Activated naive CD8-positive, alpha-beta T cell treated with anti-CD3 and anti-CD28 coated beads, Interleukin-2, amount 50 U/mL, for 24 hours (primary cell): Measurements from ENCODE around the gene FARP1.

Source experiments
- ATAC-seq: fragments of 150-1000 bp; cut with Tn5 transposase; one replicate; pipeline ENCODE4 v1.10.0; 2021
- DNase-seq: peaks from one replicate; pipeline ENCODE4 v3.0.0; 2021
- H3K27ac Mint-ChIP-seq: one replicate; pipeline ENCODE4 v1.8.0; 2021; ENCODE audit warnings: mild to moderate bottlenecking, mixed read lengths
- H3K27me3 Mint-ChIP-seq: one replicate; pipeline ENCODE4 v1.8.0; 2021; ENCODE audit warnings: mixed read lengths
- H3K36me3 Mint-ChIP-seq: one replicate; pipeline ENCODE4 v1.8.0; 2021; ENCODE audit warnings: low read depth, mixed read lengths
- H3K4me1 Mint-ChIP-seq: one replicate; pipeline ENCODE4 v1.8.0; 2021; ENCODE audit warnings: mixed read lengths
- H3K4me3 Mint-ChIP-seq: one replicate; pipeline ENCODE4 v1.8.0; 2021; ENCODE audit warnings: mild to moderate bottlenecking, moderate library complexity, mixed read lengths
- H3K9me3 Mint-ChIP-seq: one replicate; pipeline ENCODE4 v1.8.0; 2021; ENCODE audit warnings: mixed read lengths

FARP1 gene

DNA sequence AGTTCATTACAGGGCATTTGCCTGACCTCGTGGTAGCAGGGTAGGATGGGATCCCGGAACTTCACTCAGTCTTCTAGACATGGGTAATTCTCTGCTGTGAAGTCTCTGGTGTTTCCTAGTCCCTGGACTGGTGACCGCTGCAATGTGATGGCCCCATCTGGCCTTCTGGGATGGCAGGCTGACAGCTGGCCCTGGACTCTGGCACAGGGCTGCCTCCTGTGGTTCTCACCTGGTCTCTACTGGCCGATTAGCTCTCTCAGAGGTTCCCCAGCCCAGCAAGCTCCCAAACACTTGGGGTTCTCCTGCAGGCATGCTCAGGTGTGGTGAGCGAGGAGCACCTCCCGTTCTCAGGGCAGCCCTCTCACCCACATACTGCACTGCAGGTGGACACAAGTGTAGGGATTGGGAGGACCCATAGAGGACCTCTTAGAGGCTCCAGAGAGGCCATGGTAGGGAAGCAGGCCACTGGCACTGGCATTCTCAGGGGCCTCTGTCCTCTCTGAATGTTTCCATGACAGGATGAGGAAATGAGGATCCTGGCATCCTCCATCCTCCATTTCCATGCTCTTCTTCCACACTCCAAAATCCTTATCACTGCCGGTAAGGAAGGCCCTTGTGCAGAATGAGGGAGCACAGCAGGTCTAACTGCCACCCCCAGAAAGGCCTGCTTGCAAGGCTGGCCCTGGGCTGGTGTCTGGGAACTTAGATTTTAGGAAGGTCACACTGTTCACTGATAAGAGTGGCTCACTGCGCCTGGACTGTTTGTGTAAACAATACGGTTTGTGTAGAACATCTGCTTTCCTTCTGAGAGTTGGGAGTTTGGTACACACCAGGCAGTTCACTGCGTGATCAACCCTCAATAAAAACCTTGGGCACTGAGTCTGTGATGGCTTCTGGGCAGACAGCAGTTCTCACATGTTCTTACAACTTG, 31.5 kb upstream of the FARP1 start:
- no peaks in the 10 kb centered on the region for H3K36me3 Mint-ChIP-seq
- H3K9me3 Mint-ChIP-seq = peaks cover 1% of the 10 kb centered on the region
- ATAC-seq (no peak), DNase-seq (no peak)
- H3K4me3 Mint-ChIP-seq = no peak overlapping the region
- no peak overlapping the region for H3K27ac Mint-ChIP-seq
- H3K27me3 Mint-ChIP-seq = no peaks in the 10 kb centered on the region
- no peaks in the 10 kb centered on the region for H3K4me1 Mint-ChIP-seq

DNA sequence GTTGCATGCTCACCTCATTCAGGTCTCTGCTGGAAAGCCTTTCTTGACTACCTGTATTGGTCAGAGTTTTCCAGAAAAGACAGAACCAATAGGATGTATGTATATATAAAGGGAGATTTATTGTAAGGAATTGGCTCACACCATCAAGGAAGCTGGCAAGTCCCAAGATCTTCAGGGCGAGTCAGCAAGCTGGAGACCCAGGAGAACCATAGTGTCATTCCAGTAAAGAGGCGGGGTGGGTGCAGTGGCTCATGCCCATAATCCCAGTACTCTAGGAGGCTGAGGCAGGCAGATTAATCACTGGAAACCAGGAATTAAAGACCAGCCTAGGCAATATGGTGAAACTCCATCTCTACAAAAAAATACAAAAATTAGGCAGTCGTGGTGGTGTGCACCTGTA, 30.4 kb upstream of the FARP1 start:
- DNase-seq = no peak
- no peak overlapping the region for H3K4me3 Mint-ChIP-seq
- H3K9me3 Mint-ChIP-seq = no peaks in the 10 kb centered on the region
- H3K4me1 Mint-ChIP-seq = no peaks in the 10 kb centered on the region
- H3K27me3 Mint-ChIP-seq = no peaks in the 10 kb centered on the region
- H3K36me3 Mint-ChIP-seq = no peaks in the 10 kb centered on the region
- ATAC-seq = no peak
- H3K27ac Mint-ChIP-seq = no peak overlapping the region

DNA sequence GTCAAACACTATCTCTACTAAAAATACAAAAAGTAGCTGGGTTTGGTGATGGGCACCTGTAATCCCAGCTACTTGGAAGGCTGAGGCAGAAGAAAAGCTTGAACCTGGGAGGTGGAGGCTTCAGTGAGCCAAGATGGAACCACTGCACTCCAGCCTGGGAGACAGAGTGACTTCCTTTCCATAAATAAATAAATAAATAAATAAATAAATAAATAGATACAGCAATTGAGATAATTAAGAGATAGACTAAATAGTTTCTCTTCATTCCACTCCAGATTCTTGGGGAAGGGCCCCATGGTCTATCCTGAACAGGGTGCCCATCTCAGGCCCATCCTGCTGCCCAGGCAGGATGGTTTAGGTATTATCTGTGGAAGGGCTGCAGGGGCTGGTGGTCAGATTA, 24.0 kb upstream of the FARP1 start:
- H3K27ac Mint-ChIP-seq = no peak overlapping the region
- ATAC-seq = no peak
- no peak for DNase-seq
- H3K36me3 Mint-ChIP-seq = no peaks in the 10 kb centered on the region
- H3K4me1 Mint-ChIP-seq = no peaks in the 10 kb centered on the region
- H3K9me3 Mint-ChIP-seq = peaks cover 5% of the 10 kb centered on the region
- H3K4me3 Mint-ChIP-seq = no peak overlapping the region
- H3K27me3 Mint-ChIP-seq = no peaks in the 10 kb centered on the region

DNA sequence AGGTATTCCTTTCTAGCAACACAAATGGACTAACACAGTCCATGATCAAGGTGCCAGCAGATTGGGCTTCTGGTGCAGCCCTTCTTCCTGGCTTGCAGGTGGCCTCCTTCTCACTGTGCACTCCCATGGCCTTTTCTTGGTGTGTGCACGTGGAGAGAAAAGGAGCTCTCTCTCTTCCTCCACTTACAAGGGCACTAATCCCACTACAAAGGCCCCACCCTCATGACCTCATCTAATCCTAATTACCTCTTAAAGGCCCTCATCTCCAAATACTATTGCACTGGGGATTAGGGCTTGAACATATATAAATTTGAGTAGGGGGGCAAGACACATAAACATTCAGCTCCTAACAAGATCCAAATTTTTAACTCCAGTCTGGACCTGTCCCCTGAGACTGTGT, 19.7 kb upstream of the FARP1 start:
- no peak overlapping the region for H3K4me3 Mint-ChIP-seq
- H3K4me1 Mint-ChIP-seq = no peaks in the 10 kb centered on the region
- no peaks in the 10 kb centered on the region for H3K36me3 Mint-ChIP-seq
- peaks cover 6% of the 10 kb centered on the region for H3K27me3 Mint-ChIP-seq
- ATAC-seq (no peak), DNase-seq (no peak)
- no peak overlapping the region for H3K27ac Mint-ChIP-seq
- H3K9me3 Mint-ChIP-seq = peaks cover 16% of the 10 kb centered on the region

DNA sequence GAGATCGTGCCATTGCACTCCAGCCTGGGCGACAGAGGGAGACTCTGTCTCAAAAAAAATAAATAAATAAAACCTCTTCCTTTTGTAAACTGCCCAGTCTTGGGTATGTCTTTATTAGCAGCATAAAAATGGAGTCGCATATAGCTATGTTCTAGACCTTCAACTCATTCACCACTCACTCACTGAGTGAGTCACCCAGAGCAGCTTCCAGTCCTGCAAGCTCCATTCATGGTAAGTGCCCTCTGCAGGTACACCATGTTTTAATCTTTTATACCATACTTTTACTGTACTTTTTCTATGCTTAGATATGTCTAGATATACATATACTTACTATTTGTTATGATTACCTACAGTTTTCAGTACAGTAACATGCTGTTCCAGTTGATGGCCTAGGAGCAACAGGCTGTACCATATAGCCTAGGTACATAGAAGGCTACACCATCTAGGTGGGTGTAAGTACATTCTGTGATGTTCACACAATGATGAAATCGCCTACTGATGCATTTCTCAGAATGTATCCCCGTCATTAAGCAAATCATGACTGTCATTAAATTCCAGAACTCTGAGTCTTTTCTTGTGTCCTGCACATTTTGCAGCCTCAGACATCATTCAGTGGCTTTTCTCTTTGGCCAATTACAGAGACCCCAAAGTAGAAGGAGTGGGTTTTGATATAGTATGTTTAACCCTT, 13.7 kb upstream of the FARP1 start:
- H3K4me3 Mint-ChIP-seq = no peak overlapping the region
- no peak for DNase-seq
- ATAC-seq = no peak

DNA sequence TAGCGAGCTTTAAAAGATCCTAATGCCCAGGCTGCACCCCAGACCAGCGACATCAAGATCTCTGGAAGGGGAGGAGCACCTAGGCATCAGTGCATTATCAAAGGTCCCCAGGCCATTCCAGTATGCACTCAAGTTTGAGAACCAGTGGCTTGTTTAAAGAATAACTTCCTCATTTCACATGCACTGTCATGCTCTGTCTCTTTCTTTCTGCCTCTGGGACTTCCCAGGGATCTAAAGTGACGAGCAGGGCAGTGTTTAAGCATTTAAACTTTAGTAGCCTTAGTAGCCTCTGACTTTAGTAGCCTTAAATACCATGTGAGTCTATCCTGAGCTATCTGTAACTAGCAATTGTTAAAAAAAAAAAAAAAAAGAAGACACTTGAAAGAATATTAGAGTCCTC, 8.9 kb upstream of the FARP1 start:
- Mint-ChIP-seq H3K27me3 (peaks cover 21% of the 10 kb centered on the region), H3K27ac (no peak overlapping the region), H3K4me3 (no peak overlapping the region), H3K4me1 (no peaks in the 10 kb centered on the region), H3K9me3 (no peaks in the 10 kb centered on the region), H3K36me3 (no peaks in the 10 kb centered on the region)
- ATAC-seq (no peak), DNase-seq (no peak)

More for the DNA sequence above, 13.7 kb upstream of the FARP1 start:
- H3K27me3 Mint-ChIP-seq = peaks cover 13% of the 10 kb centered on the region
- peaks cover 8% of the 10 kb centered on the region for H3K9me3 Mint-ChIP-seq
- H3K4me1 Mint-ChIP-seq = no peaks in the 10 kb centered on the region
- no peak overlapping the region for H3K27ac Mint-ChIP-seq
- H3K36me3 Mint-ChIP-seq = no peaks in the 10 kb centered on the region

DNA sequence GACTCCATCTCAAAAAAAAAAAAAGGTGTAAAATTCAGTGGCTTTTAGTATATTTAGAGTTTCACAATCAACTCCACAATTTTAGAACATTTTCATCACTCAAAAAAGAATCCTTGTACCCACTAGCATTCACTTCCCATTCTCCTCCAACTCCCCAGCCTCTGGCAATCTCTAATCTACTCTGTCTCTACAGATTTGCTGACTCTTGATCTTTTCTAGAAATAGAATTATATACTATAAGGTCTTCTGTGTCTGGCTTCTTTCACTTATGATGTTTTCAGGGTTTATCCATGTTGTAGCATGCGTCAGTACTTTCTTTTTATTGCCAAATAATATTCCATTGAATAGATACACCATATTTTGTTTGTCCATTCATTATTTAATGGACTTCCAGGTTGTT, 8.0 kb upstream of the FARP1 start:
- ATAC-seq = no peak
- Mint-ChIP-seq H3K36me3 (no peaks in the 10 kb centered on the region), H3K27ac (no peak overlapping the region), H3K27me3 (peaks cover 25% of the 10 kb centered on the region), H3K4me3 (no peak overlapping the region), H3K4me1 (no peaks in the 10 kb centered on the region), H3K9me3 (no peaks in the 10 kb centered on the region)
- no peak for DNase-seq

DNA sequence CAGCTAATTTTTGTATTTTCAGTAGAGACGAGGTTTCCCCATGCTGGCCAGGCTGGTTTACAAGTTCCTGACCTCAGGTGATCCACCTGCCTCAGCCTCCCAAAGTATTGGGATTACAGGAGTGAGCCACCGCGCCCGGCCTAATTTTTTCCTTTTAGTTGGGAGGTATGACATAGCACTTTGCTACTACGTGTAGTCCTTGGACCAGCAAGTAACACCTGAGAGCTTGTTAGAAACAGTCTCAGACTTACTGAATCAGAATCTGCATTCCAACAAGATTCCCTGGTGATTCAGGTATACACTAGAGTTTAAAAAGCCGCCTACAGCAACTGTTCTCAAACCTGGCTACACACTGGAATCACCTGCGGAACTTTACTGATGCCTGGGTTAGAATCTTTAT, 1.8 kb upstream of the FARP1 start:
- no peak overlapping the region for H3K4me3 Mint-ChIP-seq
- no peaks in the 10 kb centered on the region for H3K36me3 Mint-ChIP-seq
- no peaks in the 10 kb centered on the region for H3K9me3 Mint-ChIP-seq
- no peak for ATAC-seq
- no peak for DNase-seq
- peaks cover 50% of the 10 kb centered on the region for H3K27me3 Mint-ChIP-seq
- peaks cover 11% of the 10 kb centered on the region for H3K4me1 Mint-ChIP-seq
- H3K27ac Mint-ChIP-seq = no peak overlapping the region

DNA sequence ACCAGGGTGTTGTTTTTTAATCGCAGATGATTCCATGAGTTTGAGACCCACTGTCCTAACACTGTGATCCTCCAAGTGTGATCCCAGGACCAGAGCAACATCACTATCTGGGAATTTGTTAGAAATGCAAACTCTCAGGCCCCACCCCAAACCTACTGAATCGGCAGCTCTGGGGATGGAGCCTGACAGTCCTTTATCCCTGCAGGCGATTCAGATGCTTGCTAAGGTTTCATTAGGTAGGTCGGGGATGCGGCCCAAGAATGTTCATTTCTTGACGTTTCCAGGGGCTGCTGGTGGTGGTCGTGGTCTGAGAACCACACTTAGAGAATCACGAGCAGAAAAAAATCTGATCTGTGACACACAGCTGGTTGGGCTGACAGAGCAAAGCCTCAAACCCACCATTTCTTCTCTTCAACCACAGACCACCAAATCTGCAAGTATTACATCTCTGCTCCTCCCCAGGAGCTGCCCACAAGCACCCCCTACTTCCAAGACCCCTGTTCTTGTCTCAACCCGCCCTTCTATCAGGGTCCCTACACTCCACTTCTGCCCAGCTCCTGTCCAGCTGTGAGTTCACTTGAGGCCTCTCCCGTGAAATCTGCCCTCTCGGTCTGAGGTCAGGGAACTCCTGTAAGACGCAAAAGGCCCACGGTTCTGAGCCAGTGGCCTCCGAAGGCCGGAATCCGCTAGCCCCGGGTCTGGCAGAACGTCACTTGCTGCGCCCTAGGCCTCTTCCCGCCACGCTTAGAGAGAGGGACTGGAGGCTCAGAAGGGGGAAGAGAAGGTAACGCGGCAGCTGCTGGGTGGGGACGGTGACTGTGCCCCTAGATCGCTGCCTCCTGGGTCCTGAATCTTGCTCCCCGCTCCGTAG, 1.1 kb upstream of the FARP1 start:
- no peaks in the 10 kb centered on the region for H3K9me3 Mint-ChIP-seq
- H3K27ac Mint-ChIP-seq = no peak overlapping the region
- H3K4me3 Mint-ChIP-seq = peak overlapping the region; percentile 29
- H3K4me1 Mint-ChIP-seq = peaks cover 11% of the 10 kb centered on the region
- ATAC-seq (no peak), DNase-seq (no peak)
- H3K36me3 Mint-ChIP-seq = no peaks in the 10 kb centered on the region
- peaks cover 55% of the 10 kb centered on the region for H3K27me3 Mint-ChIP-seq

DNA sequence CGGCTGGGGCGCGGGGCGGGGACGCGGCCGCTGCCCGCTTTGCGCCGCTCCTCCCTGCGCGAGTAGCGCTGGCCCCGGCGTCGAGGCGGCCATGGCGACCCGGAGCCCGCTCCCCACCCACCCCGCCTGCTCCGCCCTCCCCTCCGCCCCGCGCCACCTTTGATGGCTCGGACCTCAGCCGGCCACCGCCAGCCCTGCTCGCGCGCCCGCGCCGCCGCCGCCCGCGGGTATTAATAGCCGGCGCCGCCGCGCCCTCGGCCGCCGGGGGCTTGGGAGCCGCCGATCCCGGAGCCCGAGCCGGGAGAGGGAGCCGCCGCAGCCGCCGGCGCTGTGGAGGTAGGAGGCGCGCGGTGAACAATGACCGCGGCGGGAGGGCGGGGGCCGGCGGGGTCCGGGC, 261 bp downstream of the FARP1 start:
- peaks cover 11% of the 10 kb centered on the region for H3K4me1 Mint-ChIP-seq
- peaks cover 60% of the 10 kb centered on the region for H3K27me3 Mint-ChIP-seq
- no peaks in the 10 kb centered on the region for H3K9me3 Mint-ChIP-seq
- DNase-seq (no peak), ATAC-seq (no peak)
- no peaks in the 10 kb centered on the region for H3K36me3 Mint-ChIP-seq
- H3K4me3 Mint-ChIP-seq = no peak overlapping the region
- no peak overlapping the region for H3K27ac Mint-ChIP-seq

DNA sequence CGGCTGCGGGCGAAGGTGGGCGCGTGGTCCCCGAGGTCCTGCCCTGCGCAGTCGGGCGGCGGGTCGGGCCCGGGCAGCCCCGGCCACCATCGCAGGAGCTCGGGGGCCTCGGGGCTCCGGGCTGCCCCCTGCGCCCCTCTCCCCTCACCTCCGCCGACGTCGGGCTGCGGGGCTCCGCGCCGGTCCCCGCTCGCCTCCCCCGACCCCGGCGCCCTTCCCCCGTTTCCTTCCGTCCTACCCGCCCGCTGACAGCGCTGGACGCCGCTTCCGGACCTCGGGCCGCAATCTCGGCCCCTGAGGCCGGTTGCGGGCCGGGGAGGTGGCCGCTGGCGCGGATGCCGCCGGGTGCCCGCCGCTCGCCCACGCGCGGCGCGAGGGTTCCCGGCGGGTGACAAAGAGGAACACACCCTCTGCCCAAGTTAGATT, 720 bp downstream of the FARP1 start:
- Mint-ChIP-seq H3K27ac (no peak overlapping the region), H3K27me3 (peaks cover 61% of the 10 kb centered on the region), H3K4me3 (peak overlapping the region; percentile 62), H3K9me3 (no peaks in the 10 kb centered on the region), H3K4me1 (peaks cover 11% of the 10 kb centered on the region), H3K36me3 (no peaks in the 10 kb centered on the region)
- ATAC-seq (no peak), DNase-seq (peak; percentile 4)

DNA sequence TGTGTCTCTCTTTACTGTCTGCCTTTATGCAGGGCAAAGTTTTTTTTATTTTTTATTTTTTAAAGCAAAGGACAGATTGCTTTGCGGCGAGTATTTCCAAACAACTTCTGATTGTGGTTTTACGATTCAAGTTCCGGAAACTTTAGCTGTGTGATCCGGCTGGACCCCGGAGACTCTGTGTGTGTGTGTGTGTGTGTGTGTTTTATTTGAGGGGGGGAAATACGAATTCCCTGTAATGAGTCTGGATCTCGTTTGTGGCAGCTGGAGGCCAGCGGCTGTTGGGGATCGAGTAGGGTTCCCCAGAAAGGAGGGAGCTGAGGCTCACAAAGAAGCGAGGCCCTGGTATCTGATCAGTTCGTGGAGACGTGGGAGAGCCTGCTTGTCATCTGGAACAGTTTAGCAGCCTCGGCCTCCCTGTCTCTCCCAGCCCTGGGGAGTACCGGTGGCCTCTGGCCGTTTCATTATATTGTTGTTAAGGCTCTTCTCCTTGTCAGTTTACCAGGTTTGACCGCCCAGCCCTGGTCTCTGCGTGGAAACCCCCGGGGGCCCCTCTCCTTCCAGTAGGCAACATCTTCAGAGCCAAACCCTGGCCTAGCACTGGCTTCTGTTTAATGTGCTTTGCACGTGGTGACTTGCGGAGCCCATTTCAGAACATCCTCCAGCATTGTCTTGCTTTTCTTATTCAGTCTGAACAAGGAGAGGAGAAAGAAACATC, 1.3 kb downstream of the FARP1 start:
- Mint-ChIP-seq H3K4me3 (peak overlapping the region; percentile 62), H3K27me3 (peaks cover 60% of the 10 kb centered on the region), H3K9me3 (no peaks in the 10 kb centered on the region), H3K4me1 (peaks cover 11% of the 10 kb centered on the region), H3K36me3 (no peaks in the 10 kb centered on the region), H3K27ac (no peak overlapping the region)
- DNase-seq = no peak
- ATAC-seq = no peak

DNA sequence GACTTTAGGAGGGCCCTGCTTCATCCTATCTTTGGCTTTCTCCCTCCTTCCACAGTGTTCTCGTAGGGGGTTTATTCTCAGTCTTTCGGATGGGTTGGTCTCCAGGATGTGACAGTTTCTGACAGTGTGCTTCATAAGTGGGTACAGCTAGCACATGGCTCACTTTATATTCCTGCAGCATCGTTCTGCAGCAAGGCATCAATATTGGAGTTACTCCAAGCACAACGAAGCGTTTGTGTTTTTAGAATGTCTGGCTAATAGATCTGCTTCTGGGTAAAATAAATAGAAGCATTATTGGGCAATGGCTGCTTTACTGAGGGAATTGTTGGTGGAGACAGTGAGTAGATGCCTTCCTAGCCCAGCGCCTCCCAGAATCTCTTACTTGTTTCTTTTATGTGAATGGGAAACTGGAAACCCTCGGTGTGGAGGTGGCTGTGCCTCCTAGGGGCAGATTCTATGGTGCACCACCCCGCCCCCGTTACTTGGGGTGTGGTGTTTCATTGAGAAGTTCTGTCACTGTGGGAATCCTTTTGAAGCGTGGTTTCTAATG, 2.0 kb downstream of the FARP1 start:
- Mint-ChIP-seq H3K4me1 (peaks cover 11% of the 10 kb centered on the region), H3K36me3 (no peaks in the 10 kb centered on the region), H3K9me3 (no peaks in the 10 kb centered on the region), H3K27me3 (peaks cover 57% of the 10 kb centered on the region), H3K27ac (no peak overlapping the region), H3K4me3 (no peak overlapping the region)
- DNase-seq (no peak), ATAC-seq (no peak)

DNA sequence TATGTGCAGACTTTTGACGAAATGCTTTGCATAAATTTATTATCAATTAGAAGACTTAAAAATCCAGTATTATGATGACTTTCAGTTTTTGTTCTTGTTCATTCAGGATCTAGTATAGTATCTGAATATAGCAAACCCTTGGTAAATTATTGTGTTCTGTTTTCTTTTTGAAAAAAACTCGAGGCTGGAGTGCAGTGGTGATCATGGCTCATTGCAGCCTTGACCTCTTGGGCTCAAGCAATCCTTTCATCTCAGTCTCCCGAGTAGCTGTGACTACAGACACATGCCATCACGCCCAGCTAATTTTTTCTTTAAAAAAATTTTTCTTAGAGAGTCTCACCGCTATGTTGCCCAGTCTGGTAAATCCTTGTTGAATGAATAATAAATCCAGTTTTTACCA, 4.6 kb downstream of the FARP1 start:
- no peak overlapping the region for H3K27ac Mint-ChIP-seq
- peaks cover 50% of the 10 kb centered on the region for H3K27me3 Mint-ChIP-seq
- H3K4me1 Mint-ChIP-seq = peaks cover 4% of the 10 kb centered on the region
- ATAC-seq (no peak), DNase-seq (no peak)
- H3K36me3 Mint-ChIP-seq = no peaks in the 10 kb centered on the region
- no peaks in the 10 kb centered on the region for H3K9me3 Mint-ChIP-seq
- H3K4me3 Mint-ChIP-seq = no peak overlapping the region
